Nephron (organoid): ENCODE measurements around the gene KLHL22.
"Not testable (repeated sequence)": the region's sequence is repeated elsewhere in the genome, so short reads cannot be mapped to it uniquely, and the experiment has no call there.

ENCODE experiments used
- H3K27ac Mint-ChIP-seq, 3 experiments: 2 replicates each; pipeline ENCODE4 v1.8.0; 2020; ENCODE audit warnings: mixed read lengths in 3 of 3, mild to moderate bottlenecking in 2 of 3, moderate library complexity in 1 of 3
- H3K27me3 Mint-ChIP-seq: 2 replicates; pipeline ENCODE4 v1.8.0; 2021; ENCODE audit warnings: low read depth, mild to moderate bottlenecking, moderate library complexity, mixed read lengths
- H3K36me3 Mint-ChIP-seq: 2 replicates; pipeline ENCODE4 v1.8.0; 2020; ENCODE audit warnings: low read depth, mixed read lengths
- H3K4me1 Mint-ChIP-seq: 2 replicates; pipeline ENCODE4 v1.8.0; 2020; ENCODE audit warnings: mixed read lengths
- H3K4me3 Mint-ChIP-seq, 3 experiments: 2 replicates each; pipeline ENCODE4 v1.8.0; 2020; ENCODE audit warnings: mild to moderate bottlenecking in 3 of 3, mixed read lengths in 3 of 3, moderate library complexity in 2 of 3
- H3K9me3 Mint-ChIP-seq: 2 replicates; pipeline ENCODE4 v1.8.0; 2020; ENCODE audit warnings: mixed read lengths
- TF ChIP-seq, protein P1 (sequence below), 3 experiments: fragments of 200-600 bp; sonication (generic); IDR thresholded peaks; one replicate each; pipeline ENCODE4 v1.5.0; 2021; ENCODE audit warnings: antibody characterized with exemption in 3 of 3; ENCODE audit not compliant: unreplicated experiment in 3 of 3

Gene KLHL22, protein sequence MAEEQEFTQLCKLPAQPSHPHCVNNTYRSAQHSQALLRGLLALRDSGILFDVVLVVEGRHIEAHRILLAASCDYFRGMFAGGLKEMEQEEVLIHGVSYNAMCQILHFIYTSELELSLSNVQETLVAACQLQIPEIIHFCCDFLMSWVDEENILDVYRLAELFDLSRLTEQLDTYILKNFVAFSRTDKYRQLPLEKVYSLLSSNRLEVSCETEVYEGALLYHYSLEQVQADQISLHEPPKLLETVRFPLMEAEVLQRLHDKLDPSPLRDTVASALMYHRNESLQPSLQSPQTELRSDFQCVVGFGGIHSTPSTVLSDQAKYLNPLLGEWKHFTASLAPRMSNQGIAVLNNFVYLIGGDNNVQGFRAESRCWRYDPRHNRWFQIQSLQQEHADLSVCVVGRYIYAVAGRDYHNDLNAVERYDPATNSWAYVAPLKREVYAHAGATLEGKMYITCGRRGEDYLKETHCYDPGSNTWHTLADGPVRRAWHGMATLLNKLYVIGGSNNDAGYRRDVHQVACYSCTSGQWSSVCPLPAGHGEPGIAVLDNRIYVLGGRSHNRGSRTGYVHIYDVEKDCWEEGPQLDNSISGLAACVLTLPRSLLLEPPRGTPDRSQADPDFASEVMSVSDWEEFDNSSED

DNA sequence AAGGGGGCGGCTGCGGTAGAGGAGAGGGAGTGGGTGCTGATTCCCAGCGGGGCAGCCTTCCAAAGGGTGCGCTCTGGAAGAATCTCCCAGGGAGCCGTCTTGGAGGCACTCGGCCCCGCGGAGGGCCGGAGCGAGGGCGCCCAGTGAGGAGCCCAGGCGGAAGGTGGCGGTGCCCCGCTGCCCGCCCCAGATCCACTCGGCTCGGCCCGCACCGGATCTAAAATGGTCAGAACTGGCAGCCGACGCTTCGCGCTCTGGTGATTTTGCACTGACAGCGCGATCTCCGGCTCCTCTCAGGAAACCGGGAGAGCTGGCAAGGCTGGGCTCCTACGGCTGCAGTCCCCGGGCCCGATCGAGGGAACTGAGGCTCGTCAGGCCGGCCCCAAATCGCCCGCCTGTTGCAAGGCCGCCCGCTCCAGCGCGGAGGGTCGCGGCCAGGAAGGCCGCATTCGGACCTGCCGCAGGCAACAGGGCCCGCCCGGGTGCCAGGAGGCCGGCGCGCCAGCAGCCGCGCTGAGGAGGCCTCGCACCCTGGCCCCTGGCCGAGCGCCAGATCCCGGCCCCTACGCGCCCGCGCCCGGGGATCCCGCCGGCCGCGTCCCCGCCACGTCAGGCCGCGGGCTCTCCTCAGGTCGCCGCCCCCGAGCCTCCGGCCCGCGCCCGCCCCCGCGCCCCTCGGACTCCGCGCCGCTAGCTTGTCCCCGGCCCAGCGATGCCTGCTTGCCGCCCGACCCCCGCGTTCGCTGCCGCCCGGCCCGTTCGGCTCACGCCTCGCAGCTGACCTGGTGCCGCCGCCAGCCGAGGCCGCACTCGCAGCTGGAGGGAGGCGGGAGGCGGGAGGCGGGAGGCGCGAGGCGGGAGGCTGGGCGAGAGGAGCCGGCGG is at the start of gene KLHL22:
Gene KLHL22, minus strand, starts transcription at position 818 of the 883 bp plus-strand sequence. CDS start 6,584 bp downstream, outside the sequence.
- TF ChIP-seq, protein P1, sequence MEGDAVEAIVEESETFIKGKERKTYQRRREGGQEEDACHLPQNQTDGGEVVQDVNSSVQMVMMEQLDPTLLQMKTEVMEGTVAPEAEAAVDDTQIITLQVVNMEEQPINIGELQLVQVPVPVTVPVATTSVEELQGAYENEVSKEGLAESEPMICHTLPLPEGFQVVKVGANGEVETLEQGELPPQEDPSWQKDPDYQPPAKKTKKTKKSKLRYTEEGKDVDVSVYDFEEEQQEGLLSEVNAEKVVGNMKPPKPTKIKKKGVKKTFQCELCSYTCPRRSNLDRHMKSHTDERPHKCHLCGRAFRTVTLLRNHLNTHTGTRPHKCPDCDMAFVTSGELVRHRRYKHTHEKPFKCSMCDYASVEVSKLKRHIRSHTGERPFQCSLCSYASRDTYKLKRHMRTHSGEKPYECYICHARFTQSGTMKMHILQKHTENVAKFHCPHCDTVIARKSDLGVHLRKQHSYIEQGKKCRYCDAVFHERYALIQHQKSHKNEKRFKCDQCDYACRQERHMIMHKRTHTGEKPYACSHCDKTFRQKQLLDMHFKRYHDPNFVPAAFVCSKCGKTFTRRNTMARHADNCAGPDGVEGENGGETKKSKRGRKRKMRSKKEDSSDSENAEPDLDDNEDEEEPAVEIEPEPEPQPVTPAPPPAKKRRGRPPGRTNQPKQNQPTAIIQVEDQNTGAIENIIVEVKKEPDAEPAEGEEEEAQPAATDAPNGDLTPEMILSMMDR (IDR thresholded peaks at IDR 0.05; ENCODE audit: unreplicated experiment in 3 of 3), result no peak
- H3K27me3 Mint-ChIP-seq, result no peaks in the 10 kb centered on the region
- peak within 1 kb of the TSS; percentile 98 to 100 (median 99) for H3K27ac Mint-ChIP-seq
- H3K36me3 Mint-ChIP-seq, result peaks cover 9% of the 10 kb centered on the region
- peak within 1 kb of the TSS; percentile 96 to 98 (median 98) for H3K4me3 Mint-ChIP-seq
- H3K9me3 Mint-ChIP-seq, result no peaks in the 10 kb centered on the region
- peaks cover 32% of the 10 kb centered on the region for H3K4me1 Mint-ChIP-seq

DNA sequence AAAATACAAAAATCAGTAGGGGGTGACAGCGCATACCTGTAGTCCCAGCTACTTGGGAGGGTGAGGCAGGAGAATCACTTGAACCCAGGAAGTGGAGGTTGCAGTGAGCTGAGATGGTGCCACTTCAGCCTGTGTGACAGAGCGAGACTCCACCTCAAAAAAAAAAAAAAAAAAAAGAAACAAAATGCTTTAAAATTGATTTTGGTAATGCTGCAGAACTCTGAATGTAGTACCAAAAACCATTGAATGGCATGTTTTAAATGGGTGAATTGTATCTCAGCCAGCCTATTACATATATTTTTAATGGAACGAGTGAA is 49.7 kb upstream of the KLHL22 start:
- Mint-ChIP-seq H3K36me3 (peaks cover 54% of the 10 kb centered on the region), H3K4me1 (peaks cover 29% of the 10 kb centered on the region)
- H3K4me3 Mint-ChIP-seq, H3K27me3 Mint-ChIP-seq, H3K9me3 Mint-ChIP-seq, H3K27ac Mint-ChIP-seq: not testable (repeated sequence)

DNA sequence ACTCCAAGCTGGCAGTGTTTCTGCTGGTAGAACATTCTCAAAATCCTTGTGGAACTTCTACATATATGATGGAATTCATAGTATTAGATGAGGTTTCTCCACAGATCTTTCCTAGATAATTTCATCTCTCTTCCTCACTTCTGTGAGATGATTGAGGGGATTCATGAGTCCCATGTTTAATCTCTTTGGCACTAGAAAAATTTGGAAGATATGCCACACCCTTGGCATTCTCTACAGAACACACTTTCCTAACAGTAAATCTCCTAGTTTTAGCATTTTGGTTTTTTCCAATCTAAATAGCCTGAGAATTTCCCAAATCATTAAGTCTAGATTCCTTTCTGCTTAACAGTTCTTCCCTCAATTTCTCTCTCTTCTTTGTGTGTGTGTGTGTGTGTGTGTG is 47.1 kb upstream of the KLHL22 start:
- no peaks in the 10 kb centered on the region for H3K27me3 Mint-ChIP-seq
- H3K4me3 Mint-ChIP-seq, result no peak overlapping the region
- H3K36me3 Mint-ChIP-seq, result peaks cover 76% of the 10 kb centered on the region
- H3K4me1 Mint-ChIP-seq, result peaks cover 9% of the 10 kb centered on the region
- H3K27ac Mint-ChIP-seq, result no peak overlapping the region
- TF ChIP-seq, protein P1 (IDR thresholded peaks at IDR 0.05; ENCODE audit: unreplicated experiment in 3 of 3), result no peak
- peaks cover 4% of the 10 kb centered on the region for H3K9me3 Mint-ChIP-seq

DNA sequence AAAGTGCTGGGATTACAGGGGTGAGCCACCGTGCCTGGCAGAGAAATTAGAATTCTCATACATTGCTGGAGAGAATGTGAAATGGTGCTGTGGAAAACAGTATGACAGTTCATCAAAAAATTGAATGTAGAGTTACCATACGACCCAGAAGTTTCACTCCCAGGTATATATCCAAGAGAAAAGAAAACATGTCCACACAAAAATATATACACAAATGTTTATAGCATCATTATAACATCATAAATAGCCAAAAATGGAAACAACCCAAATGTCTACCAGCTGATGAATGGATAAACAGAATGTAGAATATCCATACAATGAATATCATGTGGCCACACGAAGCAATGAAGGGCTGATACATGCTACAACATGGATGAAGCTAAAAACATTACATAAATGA is 46.5 kb upstream of the KLHL22 start:
- Mint-ChIP-seq H3K9me3 (peaks cover 4% of the 10 kb centered on the region), H3K4me1 (peaks cover 9% of the 10 kb centered on the region), H3K27ac (no peak overlapping the region), H3K4me3 (no peak overlapping the region), H3K27me3 (no peaks in the 10 kb centered on the region), H3K36me3 (peaks cover 80% of the 10 kb centered on the region)
- TF ChIP-seq, protein P1 (IDR thresholded peaks at IDR 0.05; ENCODE audit: unreplicated experiment in 3 of 3), result no peak

DNA sequence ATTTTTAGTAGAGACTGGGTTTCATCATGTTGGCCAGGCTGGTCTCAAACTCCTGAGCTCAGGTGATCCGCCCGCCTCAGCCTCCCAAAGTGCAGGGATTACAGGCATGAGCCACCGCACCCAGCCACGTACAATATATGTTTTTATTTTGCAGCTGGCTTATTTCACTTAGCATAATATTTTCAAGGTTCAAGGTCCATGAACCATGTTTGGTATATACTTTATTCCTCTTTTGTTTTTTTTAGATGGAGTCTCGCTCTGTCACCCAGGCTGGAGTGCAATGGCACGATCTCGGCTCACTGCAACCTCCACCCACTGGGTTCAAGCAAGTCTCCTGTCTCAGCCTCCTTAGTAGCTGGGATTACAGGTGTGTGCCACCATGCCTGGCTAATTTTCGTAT is 43.3 kb upstream of the KLHL22 start:
- peaks cover 12% of the 10 kb centered on the region for H3K4me1 Mint-ChIP-seq
- H3K4me3 Mint-ChIP-seq, H3K27ac Mint-ChIP-seq, H3K27me3 Mint-ChIP-seq, H3K9me3 Mint-ChIP-seq: not testable (repeated sequence)
- H3K36me3 Mint-ChIP-seq, result peaks cover 70% of the 10 kb centered on the region

DNA sequence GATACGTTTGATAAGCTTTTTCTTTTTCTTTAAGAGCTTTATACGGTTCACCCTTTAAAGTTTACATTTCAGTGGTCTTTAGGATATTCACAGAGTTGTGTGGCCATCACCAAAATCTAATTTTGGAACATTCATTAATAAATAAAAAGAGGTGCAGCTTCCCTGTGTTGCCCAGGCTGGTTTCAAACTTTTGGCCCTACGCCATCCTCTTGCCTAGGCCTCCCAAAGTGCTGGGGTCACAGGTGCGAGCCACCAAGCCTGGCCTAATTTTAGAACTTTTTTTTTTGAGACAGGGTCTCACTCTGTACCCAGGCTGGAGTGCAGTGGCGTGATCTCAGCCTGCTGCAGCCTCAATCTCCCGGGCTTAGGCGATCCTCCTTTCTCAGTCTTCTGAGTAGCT is 42.4 kb upstream of the KLHL22 start:
- peaks cover 19% of the 10 kb centered on the region for H3K4me1 Mint-ChIP-seq

More for the DNA sequence above, 42.4 kb upstream of the KLHL22 start:
- peaks cover 4% of the 10 kb centered on the region for H3K9me3 Mint-ChIP-seq
- TF ChIP-seq, protein P1 (IDR thresholded peaks at IDR 0.05; ENCODE audit: unreplicated experiment in 3 of 3), result no peak
- no peak overlapping the region for H3K27ac Mint-ChIP-seq
- H3K4me3 Mint-ChIP-seq, result no peak overlapping the region
- no peaks in the 10 kb centered on the region for H3K27me3 Mint-ChIP-seq
- H3K36me3 Mint-ChIP-seq, result peaks cover 65% of the 10 kb centered on the region
